Glomerular endothelial cell (primary cell): ENCODE measurements around the gene TUNAR. TPM values are rescaled to one million over a fixed set of nuclear protein-coding genes. Genes with fewer than 3 reads are reported as not detected.

Experiments used
- DNase-seq: peaks from one replicate; pipeline ENCODE4 v3.0.0-alpha.2; 2011; ENCODE audit warnings: low read depth, low spot score; ENCODE audit errors: extremely low read depth
- total RNA-seq: library from RNA; depleted of rRNA; stranded (reverse); fragments of >200 nt; gene quantifications from 2 replicates; pipeline ENCODE4 v1.2.3, GENCODE V29; 2015

Gene TUNAR
- total RNA-seq, 1 donor from 2014 or later = not detected

DNA sequence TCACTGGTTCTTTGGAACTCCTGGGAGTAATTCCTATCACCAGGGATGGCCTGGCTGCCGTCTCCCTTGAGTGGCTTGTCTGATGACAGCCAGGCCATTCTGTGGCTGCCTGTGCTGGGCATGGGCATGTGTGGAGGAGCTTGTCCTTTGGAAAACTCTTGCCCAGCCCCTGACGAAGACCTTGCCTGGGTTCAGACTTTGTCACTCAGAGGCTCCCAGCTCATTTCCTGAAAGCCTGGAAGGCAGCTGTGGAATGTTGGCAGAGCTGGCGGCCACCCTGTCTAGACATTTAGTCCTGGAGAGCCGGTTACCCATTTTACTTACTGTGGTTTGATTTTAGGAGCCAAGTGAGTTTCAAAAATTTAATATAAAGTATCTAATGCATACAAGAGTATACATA is 34.0 kb downstream of the TUNAR start:
- no peak for DNase-seq

DNA sequence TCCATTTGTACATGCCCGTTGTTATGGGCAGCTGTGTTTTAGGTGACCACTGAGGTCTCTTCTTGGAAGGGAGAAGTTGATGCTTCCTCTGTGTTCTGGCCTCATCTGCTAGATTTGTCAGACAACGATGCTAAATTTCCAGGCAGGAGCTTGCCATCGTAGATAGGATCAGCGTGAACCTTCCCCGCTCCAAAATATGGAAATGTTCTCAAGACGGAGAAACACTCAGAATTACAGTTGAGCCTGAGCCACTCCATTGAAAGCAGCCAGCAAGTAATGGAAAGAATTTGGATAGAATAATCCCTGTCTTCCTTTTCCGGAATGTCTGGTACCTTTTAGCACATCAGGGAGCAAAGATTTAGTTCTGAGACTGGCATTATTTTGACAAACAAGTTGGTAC is 34.8 kb downstream of the TUNAR start:
- no peak for DNase-seq

DNA sequence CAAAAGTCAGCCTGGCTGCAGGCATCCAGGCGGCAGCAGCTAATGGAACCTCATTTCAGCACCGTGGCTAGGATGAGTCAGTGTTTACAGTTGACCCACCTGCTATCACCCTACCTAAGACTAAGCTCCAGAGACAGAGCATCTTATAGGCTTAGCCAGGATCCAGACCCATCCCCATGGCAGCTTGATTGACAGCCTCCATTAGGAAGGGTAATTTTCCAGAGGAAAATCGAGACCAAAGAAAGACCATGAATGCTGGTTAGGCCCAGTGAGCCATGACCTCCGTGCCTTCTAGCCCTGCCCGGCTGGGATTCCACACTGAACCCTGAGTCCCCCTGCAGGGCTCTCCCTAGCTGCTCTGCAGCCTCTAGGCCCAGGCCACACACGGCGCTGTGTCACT is 38.7 kb downstream of the TUNAR start:
- DNase-seq = no peak

DNA sequence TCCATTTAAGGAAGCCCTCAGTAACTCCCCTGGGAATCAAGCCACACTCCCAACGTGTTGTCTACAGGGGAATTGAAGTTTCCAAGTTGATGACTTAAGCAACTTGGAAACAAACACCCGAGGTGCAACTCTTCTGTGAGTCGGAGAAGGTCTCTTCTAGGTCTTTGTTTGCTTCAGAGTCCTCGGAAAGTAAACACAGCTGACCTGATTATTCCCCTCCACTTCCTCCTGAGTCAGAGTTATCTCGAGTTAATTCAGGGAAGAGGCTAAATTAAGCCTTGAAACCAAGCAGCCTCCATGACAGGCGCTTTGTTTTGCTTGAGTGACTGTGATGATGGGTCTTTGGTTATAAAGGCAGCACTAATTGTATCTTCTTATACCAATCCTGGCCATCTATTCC is 41.8 kb downstream of the TUNAR start:
- no peak for DNase-seq

DNA sequence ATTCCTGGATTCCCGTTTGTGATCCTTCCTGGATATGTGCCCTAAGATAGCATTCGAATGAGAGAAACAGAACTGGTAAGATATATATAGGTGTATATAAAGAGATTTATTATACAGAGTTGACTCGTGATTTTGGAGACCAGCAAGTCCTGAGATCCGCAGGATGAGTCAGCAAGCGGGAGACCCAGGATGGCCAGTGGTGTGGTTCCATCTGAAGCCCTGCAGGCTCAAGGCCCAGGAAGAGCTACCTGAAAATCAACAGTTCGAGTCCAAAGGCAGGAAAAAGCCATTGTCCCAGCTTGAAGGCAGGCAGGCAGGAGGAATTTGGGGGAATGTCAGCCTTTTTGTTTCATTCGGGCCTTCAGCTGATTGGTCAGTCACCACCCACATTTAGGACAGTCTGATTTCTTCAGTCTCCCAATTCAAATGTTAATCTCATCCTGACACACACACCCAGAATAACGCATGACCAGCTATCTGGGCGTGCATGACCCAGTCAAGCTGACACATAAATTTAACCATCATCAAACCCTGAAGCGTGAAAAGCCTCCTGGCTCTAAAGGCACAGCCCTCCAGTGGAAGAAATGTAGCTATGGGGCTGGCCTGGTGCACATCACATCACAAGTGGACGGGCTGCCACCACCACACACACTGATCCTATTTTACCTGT is 44.3 kb downstream of the TUNAR start:
- no peak for DNase-seq

DNA sequence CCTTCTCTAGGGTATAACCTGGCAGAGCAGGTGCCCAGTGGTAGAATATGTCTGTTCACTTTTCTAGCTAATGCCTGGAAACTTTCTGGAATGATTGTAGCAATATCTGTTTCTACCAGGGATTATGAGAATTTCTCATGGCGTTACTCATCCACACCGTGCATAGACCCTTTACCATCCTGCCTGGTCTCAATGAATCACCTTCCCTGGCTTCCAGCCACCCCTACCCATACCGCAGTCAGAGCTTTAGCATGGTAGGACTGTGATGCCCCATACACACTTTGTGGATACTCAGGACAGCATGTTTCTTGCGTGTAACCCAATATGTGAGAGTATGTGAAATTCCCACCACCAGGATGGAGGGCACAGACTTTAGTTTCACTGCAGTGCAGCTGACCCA is 45.4 kb downstream of the TUNAR start:
- no peak for DNase-seq

DNA sequence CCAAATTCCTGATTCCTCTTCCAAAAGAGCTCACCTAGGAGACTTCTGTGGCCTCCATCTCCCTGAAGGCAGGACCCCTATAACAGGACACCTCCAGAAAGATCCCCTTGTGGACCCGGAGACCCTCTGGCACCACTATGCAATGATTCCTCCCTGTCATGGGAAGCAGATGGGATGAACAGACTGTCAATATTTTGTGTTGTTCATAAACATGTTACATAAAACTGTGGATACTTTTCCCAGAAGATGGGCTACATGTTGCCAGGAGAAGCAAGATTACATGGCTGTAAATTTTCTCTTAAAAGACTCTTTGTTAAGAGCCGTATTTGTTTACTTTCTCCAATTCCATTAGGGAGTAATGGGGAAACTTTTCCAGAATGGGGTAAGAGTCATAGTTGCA is 52.1 kb downstream of the TUNAR start:
- no peak for DNase-seq

DNA sequence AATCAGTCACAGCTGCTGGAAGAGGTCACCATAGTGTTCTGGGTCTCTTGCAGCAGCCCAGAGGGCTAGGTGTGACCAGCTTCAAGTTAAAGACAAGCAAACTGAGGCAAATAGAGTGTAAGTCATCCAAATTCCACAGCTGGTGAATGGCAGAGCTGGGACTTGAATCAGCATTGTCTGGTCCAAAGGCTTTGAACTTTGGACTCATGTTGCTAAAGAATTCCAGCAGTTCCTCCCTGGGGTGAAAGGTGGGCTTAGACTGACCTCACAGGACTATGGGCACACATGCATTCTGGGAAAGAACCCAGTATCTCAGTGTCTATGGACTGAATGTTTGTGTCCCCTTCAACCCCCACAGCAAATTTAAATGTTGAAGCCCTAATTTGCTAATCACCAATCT is 54.8 kb downstream of the TUNAR start:
- no peak for DNase-seq

DNA sequence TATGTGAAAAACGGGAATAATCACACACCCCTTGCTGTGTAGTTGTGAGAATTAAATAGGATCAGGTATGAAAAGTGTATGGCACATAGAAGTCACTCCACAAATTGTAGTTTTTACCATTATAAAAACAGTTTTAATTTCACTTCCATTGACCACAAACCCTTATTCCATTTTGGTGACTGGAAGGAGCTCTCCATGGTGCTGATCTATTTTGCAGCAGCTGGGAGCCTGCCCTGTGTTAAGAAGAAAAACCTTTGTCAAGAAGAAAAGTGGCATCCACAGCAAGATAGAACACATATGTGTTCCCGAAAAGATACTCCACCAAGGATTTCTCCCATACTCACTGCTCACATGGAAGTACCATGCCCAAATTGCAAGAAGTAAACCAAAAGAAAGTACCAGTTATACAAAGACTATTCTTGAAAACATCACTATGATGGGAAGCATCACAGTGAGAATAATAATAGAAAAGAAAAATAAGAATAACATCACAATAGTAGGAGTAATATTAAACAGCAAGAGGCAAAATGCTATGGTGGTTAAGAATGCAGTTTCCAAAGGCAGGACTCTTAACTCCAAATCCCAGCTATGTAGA is 58.7 kb downstream of the TUNAR start:
- no peak for DNase-seq

DNA sequence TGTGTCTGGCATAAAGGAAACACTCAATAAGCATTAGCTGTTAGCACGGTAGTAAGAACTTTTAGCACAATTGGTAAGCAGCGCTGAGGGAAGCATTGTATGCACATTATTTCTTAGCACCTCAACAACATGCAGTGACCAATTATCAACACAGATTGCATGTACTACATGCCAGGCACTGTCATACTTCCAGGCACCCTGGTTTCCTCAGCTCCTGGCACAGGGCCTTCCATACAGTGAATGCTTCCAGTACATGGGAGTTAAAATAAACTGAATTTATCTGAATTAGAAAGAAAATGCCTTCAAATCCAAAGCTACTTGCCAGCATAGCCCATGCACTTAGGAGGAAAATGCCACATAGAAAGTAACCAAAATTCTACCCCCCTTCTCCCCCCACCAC is 59.4 kb downstream of the TUNAR start:
- DNase-seq = no peak

DNA sequence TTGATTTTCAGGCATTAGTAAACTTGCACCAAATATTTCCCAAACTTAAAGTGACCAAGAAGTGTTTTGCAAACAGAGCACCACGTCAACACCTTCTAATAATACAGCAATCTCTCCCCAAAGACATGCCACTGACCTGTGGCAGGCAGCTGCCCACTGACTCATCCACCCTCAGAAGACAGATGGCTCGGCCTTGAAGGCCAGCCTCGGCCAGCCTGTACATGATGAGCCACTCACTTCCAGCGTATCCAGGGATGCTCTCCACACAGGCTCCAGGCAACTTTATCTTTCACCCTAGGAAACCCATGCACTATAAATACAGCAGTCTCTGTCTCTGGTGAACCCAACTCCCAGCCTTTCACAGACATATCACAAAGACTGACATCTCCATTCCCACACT is 62.7 kb downstream of the TUNAR start:
- no peak for DNase-seq

DNA sequence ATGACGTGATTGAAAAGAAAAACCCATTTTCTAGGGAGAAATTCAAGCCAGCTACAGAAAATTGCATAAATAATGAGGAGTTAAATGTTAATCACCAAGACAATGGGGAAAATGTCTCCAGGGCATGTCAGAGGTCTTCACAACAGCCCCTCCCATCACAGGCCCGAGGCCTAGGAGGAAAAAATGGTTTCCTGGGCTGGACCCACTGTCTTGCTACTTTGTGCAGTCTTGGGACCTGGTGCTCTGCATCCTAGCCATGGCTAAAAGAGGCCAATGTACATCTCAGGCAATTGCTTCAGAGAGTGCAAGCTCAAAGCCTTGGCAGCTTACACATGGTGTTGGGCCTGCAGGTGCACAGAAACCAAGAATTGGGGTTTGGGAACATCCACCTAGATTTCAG is 65.3 kb downstream of the TUNAR start:
- no peak for DNase-seq

DNA sequence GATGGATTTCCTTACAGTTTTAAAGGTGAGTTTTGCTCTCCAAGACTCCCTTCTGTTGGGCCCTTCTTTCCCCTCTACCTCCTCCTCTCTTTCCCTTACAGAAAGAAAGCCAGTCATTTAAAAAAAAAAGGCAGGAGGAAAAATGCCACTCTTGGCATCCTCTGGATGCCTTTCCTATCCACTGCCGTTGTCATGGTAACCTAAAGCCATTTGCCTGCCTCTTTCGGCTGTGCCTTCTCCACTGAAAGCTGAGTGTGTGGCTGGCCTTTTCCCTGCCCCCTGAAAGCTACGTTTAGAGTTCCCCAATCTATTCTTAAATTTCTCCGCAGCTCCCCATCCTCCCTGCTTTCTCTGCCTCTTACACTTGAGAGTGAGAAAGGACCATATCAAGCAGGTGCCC is 67.1 kb downstream of the TUNAR start:
- no peak for DNase-seq

DNA sequence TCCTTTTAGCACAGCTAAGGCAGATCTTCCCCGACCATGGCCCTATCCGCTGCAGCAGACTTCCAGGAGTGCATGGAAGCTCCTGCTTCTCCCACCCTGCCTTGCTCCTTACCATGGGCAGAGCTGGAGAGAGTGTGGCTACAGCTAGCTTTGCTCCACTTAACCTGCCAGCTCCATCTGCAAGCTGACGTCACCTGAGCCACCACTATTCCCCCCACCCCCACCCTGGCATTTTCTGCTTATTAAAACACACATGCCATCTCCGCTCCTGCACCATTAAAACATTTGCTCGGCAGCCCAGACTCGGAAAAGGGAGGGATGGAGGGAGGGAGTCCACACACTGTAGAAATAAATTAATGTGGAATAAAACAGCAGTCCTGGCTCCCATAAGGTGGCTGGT is 67.8 kb downstream of the TUNAR start:
- DNase-seq = no peak

DNA sequence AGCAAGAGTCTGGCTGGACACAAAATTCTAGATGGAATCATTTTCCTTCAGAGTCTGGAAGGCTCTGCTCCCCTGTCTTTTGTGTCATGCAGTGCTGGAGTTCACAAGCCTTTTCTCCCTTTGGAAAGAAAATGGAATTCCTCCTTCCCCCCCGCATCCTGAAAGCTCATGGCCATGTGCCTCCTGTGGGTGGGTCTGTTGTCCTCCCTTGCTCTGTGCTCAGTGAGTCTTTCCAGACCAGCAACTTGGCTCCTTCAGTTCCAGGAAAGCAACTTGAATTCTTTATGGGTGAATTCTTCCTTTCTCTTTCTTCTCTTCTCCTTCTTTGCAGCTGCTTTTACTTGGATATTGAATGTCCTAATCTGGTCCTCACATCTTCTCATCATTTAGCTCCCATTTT is 70.2 kb downstream of the TUNAR start:
- no peak for DNase-seq

DNA sequence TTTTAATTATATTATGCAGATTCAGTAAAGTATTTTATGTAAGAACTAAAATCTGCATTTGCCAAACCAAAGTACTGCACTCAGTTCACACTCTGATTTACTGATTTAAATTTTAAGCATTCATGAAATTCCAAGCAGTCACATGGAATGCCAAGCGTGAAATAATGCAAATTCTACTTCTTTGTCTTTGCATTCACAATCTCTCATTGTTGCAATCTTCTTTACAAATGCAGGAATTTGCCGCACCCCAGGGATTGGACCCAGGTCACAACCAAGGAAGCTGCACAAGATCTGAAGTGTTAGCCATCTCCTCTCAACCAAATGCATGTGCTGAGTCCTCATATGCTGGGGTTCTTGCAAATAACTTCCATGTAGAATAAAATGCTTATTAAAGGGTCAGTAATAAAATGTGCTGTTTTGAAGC is 71.9 kb downstream of the TUNAR start:
- DNase-seq = no peak

DNA sequence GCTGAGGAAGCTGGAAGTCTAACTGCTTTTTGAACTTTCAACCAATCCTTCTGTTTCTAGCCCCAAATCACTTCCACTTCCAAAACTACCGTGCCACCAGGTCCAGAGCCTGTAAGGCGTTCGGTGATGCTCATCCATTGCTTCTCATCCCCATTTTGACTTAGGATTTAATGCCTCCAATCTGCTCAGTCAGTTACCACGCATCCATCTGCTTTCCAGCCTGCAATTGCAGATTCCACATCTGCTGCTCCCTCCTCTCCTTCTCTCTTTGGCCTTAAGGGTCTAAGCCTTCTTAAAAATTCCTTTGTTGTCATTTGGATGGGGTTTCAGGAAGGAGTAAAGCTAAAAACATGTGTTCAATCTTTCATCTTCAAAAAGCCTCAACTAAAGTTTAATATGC is 74.7 kb downstream of the TUNAR start:
- DNase-seq = no peak

DNA sequence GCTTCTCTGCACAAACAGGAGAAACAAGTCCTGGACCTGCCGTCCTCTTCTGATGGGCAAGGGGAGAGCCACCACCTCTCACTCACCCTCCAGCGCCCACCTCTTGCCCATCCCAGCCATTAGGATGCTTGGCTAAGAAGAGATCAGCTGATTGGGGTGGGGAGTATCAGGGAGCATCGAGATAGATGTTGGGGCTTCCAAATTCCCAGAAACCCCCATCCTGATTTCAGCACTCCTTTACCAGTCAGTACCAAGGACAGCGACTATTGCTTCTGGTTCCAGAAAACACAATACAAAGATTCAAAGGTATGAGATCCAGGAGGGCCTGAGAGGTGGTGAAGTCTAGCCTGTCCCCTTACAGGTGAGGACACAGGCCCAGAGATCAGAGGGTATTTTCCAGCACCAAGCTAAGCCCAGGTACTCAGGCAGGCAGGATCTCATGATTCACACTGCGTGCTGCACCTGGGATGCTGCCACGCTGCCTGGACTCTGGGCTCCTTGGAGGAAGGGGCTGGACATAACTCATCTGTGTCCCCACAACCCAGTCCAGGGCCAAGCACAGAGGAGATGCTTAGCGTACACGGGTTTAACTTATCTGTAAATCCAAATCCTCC is 76.6 kb downstream of the TUNAR start:
- no peak for DNase-seq

DNA sequence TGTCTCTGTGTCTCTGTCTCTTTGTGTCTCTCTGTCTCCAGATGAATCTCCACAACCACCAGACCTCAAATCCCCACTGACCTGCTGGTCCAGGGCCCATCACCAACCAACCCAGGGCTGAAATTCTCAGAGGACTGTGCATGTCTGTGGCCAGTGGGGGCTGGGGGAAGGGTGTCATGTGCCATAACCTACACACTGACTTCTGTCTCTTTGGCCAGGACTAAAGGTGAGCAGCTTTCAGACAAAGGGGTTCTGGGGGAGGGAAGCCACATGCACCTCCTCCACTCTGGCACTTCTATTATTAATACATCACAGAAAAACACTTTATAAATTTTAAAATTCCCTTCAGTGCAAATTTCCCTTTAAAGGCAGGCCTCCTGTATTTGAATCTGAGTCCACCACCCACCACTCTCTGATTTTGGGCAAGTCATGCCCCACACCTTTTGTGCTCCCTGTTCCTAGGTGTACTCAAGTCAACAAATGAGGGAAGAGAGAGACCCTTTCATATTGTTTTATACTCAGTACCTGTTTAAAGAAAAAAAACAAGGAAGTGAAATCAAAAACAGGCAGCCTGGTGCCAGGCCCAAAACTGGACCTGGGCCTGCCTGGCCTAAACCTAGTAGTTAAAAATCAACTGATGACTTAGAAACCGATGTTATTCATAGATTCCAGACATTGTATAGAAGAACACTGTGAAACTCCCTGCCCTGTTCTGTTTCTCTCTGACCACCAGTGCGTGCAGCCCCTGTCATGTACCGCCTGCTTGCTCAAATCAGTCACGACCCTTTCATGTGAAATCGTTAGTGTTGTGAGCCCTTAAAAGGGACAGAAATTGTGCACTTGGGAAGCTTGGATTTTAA is 80.2 kb downstream of the TUNAR start:
- DNase-seq = no peak

DNA sequence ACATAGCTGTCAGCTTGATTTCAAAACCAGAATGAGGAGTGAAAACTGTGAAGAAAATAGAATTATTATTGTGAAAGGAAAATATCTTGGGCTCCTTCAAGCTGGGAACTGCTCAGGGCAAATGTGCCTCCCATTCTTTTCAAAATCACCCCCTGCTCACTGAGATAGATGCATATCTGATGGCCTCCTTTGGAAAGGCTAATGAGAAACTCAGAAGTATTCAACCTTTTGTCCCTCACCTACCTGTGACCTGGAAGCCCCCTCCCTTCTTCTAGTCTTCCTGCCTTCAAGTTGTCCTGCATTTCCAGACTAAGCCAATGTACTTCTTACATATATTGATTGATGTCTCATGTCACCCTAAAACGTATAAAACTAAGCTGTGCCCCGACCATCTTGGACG is 81.5 kb downstream of the TUNAR start:
- DNase-seq = no peak

DNA sequence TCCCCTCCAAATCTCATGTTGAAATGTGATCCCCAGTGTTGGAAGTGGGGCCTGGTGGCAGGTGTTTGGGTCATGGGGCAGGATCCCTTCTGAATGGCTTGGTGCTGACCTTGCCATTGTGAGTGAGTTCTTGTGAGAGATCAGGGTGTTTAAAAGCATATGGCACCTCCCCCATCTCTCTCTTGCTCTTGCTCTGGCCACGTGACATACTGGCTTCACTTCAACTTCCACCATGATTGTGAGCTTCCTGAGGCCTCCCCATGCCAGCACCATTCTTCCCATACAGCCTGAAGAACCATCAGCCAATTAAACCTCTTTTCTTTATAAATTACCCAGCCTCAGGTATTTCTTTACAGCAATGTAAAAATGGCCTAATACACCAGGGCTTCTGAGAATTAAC is 82.7 kb downstream of the TUNAR start:
- no peak for DNase-seq

DNA sequence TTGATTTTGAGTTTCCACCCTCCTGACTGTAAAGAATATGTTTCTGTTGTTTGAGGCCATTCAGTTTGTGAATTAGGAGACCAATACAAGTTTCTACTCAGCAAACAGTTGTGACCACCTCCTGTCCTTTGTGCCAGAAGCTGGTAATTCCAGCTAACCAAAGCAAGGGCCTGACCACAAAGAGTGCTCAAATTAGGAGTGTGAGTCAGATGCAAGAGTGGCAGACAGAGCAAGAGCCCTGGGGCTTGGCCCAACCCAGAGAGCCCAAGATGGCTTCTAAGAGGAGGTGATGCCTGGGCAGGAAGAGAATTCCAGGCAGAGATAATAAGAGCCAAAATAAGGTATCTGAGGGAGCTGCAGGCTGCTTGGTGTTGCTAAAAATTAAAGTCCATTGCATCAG is 84.8 kb downstream of the TUNAR start:
- no peak for DNase-seq
